GM23248 (cell line): ENCODE measurements around the gene TEN1. TPM values are rescaled to one million over a fixed set of nuclear protein-coding genes. Genes with fewer than 3 reads are reported as not detected.

Experiments used
- DNase-seq: peaks from one replicate; pipeline ENCODE4 v3.0.0-alpha.2; 2015
- H2AFZ ChIP-seq: fragments of 200-600 bp; sonication (generic); 2 replicates; pipeline ENCODE4 v1.6.1; 2016; ENCODE audit warnings: antibody characterized with exemption
- H3F3A ChIP-seq: fragments of 200-600 bp; sonication (generic); 2 replicates; pipeline ENCODE4 v1.6.1; 2016; ENCODE audit warnings: mild to moderate bottlenecking, antibody characterized with exemption, mixed run types; ENCODE audit not compliant: insufficient read depth
- H3K27ac ChIP-seq: fragments of 200-600 bp; sonication (generic); 2 replicates; pipeline ENCODE4 v1.5.1; 2016; ENCODE audit warnings: mild to moderate bottlenecking
- H3K27me3 ChIP-seq: fragments of 200-600 bp; sonication (generic); replicated peaks from 2 replicates; pipeline ENCODE4 v1.6.1; 2016; ENCODE audit warnings: mild to moderate bottlenecking; ENCODE audit not compliant: insufficient read depth
- H3K36me3 ChIP-seq: fragments of 200-600 bp; sonication (generic); 2 replicates; pipeline ENCODE4 v1.6.1; 2016; ENCODE audit warnings: low read depth, mild to moderate bottlenecking
- H3K4me1 ChIP-seq: fragments of 200-600 bp; sonication (generic); 2 replicates; pipeline ENCODE4 v1.6.1; 2016; ENCODE audit warnings: mild to moderate bottlenecking; ENCODE audit not compliant: insufficient read depth
- H3K4me2 ChIP-seq: fragments of 200-600 bp; sonication (generic); one replicate; pipeline ENCODE4 v1.6.1; 2016; ENCODE audit warnings: mild to moderate bottlenecking; ENCODE audit not compliant: unreplicated experiment
- H3K4me3 ChIP-seq: fragments of 200-600 bp; sonication (generic); 2 replicates; pipeline ENCODE4 v1.5.1; 2016; ENCODE audit warnings: mild to moderate bottlenecking
- H3K79me2 ChIP-seq: fragments of 200-600 bp; sonication (generic); 2 replicates; pipeline ENCODE4 v1.6.1; 2016; ENCODE audit warnings: mild to moderate bottlenecking; ENCODE audit not compliant: insufficient read depth
- H3K9ac ChIP-seq: fragments of 200-600 bp; sonication (generic); 2 replicates; pipeline ENCODE4 v1.6.1; 2016; ENCODE audit warnings: mild to moderate bottlenecking
- H3K9me2 ChIP-seq: fragments of 200-600 bp; sonication (generic); 2 replicates; pipeline ENCODE4 v1.6.1; 2016; ENCODE audit warnings: mixed run types, mild to moderate bottlenecking, moderate library complexity; ENCODE audit not compliant: insufficient read depth
- H3K9me3 ChIP-seq: fragments of 200-600 bp; sonication (generic); one replicate; pipeline ENCODE4 v1.6.1; 2017; ENCODE audit warnings: low read depth
- H4K20me1 ChIP-seq: fragments of 200-600 bp; sonication (generic); 2 replicates; pipeline ENCODE4 v1.6.0; 2016; ENCODE audit not compliant: insufficient read depth
- EZH2 ChIP-seq: fragments of 200-600 bp; sonication (generic); IDR thresholded peaks from 2 replicates; pipeline ENCODE4 v1.6.1; 2018; ENCODE audit warnings: antibody characterized with exemption, mild to moderate bottlenecking; ENCODE audit not compliant: insufficient read depth, poor library complexity, severe bottlenecking
- EZH2phosphoT487 ChIP-seq: fragments of 200-600 bp; sonication (generic); IDR thresholded peaks from 2 replicates; pipeline ENCODE4 v1.6.1; 2018; ENCODE audit warnings: antibody characterized with exemption, moderate library complexity, mild to moderate bottlenecking, low read depth; ENCODE audit not compliant: insufficient read depth
- whole genome bisulfite sequencing, 2 experiments: methylation state at CpG; one replicate each; pipeline ENCODE4 v1.1.6; 2015 to 2017; ENCODE audit warnings: low lambda C conversion rate in 2 of 2, low coverage in 1 of 2; ENCODE audit errors: missing lambda C conversion rate in 2 of 2; 5-methylcytosine and 5-hydroxymethylcytosine counted together
- in situ Hi-C: fragments of 300-500 bp; cut with MboI; formaldehyde crosslinking; loops from 2 replicates; pipeline ENCODE4 v1.15.0; 2020
- polyA plus RNA-seq: library from polyadenylated mRNA; unstranded; fragments of >200 nt; fragmentation: Nextera tagmentation; extraction: Ambion mirVana; gene quantifications from 2 replicates; pipeline ENCODE4 v1.2.1, GENCODE V29; 2016
- total RNA-seq: library from RNA; depleted of rRNA; stranded (reverse); fragments of >200 nt; shearing (Covaris generic); gene quantifications from 2 replicates; pipeline ENCODE4 v1.2.3, GENCODE V29; 2014

TEN1 gene
- total and polyA plus RNA-seq, 2 experiments from 2014 or later, result 19.5 to 21.2 TPM

DNA sequence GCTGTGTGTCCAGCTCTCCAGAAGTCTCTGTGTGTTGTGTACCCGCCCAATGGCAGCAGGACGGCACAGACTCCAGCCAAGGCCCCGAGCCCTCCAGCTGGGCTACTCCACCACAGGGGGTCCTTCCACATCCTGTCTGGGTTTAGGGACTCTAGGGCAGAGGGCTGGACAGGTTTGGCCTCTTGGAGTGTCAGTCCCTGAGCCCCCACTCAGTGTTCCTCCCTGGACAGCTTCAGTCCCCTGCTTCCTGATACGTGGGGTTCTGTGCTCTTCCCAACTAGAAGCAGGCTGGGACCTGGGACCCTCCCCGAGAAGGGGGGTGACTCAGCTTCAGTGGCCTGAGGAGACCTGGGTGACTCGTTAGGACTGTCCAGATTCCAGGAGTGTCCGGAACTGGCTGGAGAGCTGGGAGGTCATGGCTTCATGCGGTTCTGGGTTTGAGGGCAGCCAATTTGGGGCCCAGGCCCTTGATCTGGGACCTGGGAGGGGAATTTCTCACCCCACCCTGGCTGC is 25.8 kb downstream of the TEN1 start:
- H4K20me1 ChIP-seq, result no peaks in the 10 kb centered on the region
- no peaks in the 10 kb centered on the region for H3K9me2 ChIP-seq
- in situ Hi-C loops, result no loop called here
- no peaks in the 10 kb centered on the region for H3K9me3 ChIP-seq
- TF ChIP-seq EZH2phosphoT487 (no peak), EZH2 (no peak)
- no peak for DNase-seq
- H3K79me2 ChIP-seq, result no peaks in the 10 kb centered on the region
- H2AFZ ChIP-seq, result no peak overlapping the region
- WGBS, 2 experiments, result 69 to 79% methylated on average over 7 to 8 of the region's 8 CpGs
- no peaks in the 10 kb centered on the region for H3K36me3 ChIP-seq
- H3K9ac ChIP-seq, result no peak overlapping the region
- H3K27me3 ChIP-seq, result no peaks in the 10 kb centered on the region
- no peaks in the 10 kb centered on the region for H3F3A ChIP-seq
- H3K4me1 ChIP-seq, result no peaks in the 10 kb centered on the region
- no peak overlapping the region for H3K4me2 ChIP-seq
- no peak overlapping the region for H3K27ac ChIP-seq
- H3K4me3 ChIP-seq, result no peak overlapping the region

DNA sequence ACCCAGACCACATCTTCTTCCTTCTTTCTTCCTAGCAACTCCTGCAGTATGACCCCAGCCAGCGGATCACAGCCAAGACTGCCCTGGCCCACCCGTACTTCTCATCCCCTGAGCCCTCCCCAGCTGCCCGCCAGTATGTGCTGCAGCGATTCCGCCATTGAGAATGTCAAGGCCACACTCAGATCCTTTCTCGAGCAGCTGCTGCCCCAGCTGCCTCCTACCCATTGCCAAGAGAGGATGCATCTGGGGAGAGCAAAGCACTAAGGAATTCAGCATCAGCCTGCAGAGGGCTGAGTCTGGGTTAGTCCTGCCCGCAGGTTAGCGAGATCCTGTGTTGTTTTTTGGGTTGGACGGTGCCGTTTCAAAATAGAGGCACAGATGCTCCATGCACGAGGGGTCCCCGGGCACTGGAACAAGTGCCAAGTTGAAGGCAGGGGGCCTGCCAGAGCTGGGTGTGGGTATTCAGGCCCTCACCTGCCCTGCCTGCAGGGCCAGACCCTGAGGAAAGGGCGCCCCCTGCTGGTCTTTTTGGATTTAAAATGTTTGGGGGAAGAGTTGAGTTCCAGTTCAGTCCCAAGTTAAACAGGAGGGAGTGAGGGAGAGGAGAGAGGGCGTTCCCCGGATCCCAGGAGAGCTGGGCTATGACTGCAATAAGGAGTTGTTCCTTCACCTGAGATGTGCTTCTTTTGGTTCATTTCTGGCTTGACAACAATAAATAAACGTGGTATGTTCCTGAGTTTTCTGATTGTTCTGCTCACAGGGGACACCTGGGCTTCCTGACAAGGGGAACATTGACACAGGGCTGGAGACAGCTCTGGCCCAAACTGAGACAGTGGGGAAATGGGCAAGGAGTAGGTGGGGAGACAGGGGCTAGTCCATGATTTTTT is 26.5 kb downstream of the TEN1 start:
- Histone ChIP-seq H3K4me2 (no peak overlapping the region), H4K20me1 (no peaks in the 10 kb centered on the region), H3F3A (no peaks in the 10 kb centered on the region), H3K9ac (no peak overlapping the region), H3K79me2 (no peaks in the 10 kb centered on the region), H3K4me1 (no peaks in the 10 kb centered on the region), H3K36me3 (no peaks in the 10 kb centered on the region), H2AFZ (no peak overlapping the region), H3K27ac (no peak overlapping the region), H3K9me3 (no peaks in the 10 kb centered on the region), H3K4me3 (no peak overlapping the region), H3K27me3 (no peaks in the 10 kb centered on the region), H3K9me2 (no peaks in the 10 kb centered on the region)
- TF ChIP-seq EZH2 (no peak), EZH2phosphoT487 (no peak)
- DNase-seq, result peak; percentile 67
- in situ Hi-C loops, result no loop called here
- WGBS, 2 experiments, result 42 to 44% methylated on average over 16 of the region's 16 CpGs

DNA sequence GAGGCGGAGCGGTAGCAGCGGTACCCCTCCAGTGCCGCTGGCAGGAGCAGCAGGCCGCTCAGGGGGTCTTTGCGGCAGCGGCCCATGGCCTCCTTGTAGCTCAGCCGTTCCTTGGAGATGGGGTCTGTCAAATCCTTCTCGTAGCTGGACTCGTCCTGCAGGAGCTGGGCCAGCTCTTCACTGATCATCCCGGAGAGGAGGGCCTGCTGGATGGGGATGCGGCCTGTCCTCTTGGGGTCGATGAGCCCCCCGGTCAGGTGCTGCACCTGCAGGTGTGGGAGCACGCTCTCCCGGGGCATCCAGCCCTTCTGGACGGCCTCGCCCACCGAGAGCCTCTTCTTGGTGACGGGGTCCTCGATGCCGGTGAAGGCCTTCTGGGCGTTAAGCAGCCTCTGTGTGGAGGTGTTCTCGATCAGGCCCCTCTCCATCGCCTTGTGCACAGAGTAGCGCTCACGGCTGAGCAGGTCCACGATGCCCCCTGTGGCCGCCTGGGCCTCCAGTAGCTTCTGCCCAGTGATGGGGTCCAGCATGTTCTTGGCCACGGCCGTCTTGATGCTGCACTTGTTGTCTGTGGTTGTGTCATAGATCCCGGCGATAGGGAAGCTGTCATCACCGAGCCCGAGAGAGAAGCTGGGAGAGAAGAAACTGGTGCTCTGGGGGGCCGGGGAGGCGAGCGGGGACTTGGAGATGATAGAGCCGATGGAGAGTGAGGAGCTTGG is 28.2 kb downstream of the TEN1 start:
- H3K4me1 ChIP-seq, result no peaks in the 10 kb centered on the region
- no peaks in the 10 kb centered on the region for H3K27me3 ChIP-seq
- DNase-seq, result no peak
- in situ Hi-C loops, result no loop called here
- no peaks in the 10 kb centered on the region for H4K20me1 ChIP-seq
- H3K4me2 ChIP-seq, result no peak overlapping the region
- no peaks in the 10 kb centered on the region for H3K9me2 ChIP-seq
- no peaks in the 10 kb centered on the region for H3K9me3 ChIP-seq
- TF ChIP-seq EZH2 (no peak), EZH2phosphoT487 (no peak)
- H3K4me3 ChIP-seq, result no peak overlapping the region
- no peaks in the 10 kb centered on the region for H3F3A ChIP-seq
- 79 to 84% methylated on average over 27 to 39 of the region's 39 CpGs for WGBS, 2 experiments
- H3K27ac ChIP-seq, result no peak overlapping the region
- H3K79me2 ChIP-seq, result no peaks in the 10 kb centered on the region
- no peak overlapping the region for H2AFZ ChIP-seq
- no peaks in the 10 kb centered on the region for H3K36me3 ChIP-seq
- H3K9ac ChIP-seq, result no peak overlapping the region

DNA sequence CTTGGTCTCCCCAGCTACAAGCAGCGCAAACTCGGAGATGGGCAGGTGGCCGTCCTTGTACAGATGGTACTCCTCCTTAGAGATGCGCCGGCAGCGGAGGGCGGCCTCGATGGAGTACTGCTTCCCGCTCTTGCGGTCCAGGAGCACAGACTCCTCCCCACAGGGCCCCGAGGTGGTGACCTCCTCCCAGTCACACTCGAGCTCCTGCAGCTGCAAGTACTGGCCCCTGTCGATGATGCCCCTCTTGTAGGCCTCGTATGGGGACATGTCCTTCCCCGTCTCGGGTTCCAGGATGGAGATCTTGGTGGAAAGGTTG is 28.8 kb downstream of the TEN1 start:
- Histone ChIP-seq H3K4me3 (no peak overlapping the region), H3K27me3 (no peaks in the 10 kb centered on the region), H3K4me1 (no peaks in the 10 kb centered on the region), H3K9ac (no peak overlapping the region), H2AFZ (no peak overlapping the region), H3K9me2 (no peaks in the 10 kb centered on the region), H4K20me1 (no peaks in the 10 kb centered on the region), H3K4me2 (no peak overlapping the region), H3K79me2 (no peaks in the 10 kb centered on the region), H3K27ac (no peak overlapping the region), H3K9me3 (no peaks in the 10 kb centered on the region), H3K36me3 (no peaks in the 10 kb centered on the region), H3F3A (no peaks in the 10 kb centered on the region)
- in situ Hi-C loops, result no loop called here
- WGBS, 2 experiments, result 70 to 78% methylated on average over 16 of the region's 16 CpGs
- no peak for DNase-seq
- no peak for TF ChIP-seq EZH2
- TF ChIP-seq EZH2phosphoT487, result no peak
